GM21526 (cell line): ENCODE measurements around the gene STPG4.

ENCODE experiments used
- ATAC-seq: cut with Tn5 transposase; IDR thresholded peaks from one replicate; pipeline ENCODE4 v1.9.1; 2021; ENCODE audit warnings: moderate library complexity; ENCODE audit not compliant: unreplicated experiment, low FRiP score

Gene STPG4

DNA sequence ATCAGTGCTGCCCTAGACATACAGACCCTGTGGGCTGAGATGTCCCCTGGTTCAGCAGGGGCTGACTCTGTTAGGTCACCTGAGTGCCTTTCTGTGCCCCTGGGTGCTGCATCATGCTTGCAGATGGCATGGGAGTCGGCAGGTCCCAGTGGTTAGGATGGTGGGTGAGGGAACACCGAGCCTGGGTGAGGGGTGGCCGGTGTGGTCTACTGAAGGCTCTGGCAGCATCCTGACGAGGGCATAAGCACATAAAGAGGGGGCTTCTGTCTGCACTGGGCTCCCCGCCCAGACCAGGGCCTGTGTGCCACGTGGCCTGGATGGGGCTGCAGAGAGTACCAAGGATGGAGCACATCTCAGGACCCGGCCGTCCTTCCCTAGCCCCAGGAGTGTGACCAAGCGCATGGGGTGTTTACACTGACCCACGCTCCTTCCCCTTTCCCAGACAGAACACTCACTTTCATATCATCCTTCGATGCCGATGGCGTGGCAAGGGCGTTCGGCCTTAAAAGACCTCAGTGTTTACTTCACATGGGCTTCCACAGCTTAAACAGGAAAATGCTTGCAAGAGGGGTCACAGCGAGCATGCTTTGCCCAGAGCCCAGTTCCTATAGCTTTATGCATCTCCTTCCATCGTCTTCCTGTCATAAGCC, 115.1 kb downstream of the STPG4 start:
- ATAC-seq, result no peak

DNA sequence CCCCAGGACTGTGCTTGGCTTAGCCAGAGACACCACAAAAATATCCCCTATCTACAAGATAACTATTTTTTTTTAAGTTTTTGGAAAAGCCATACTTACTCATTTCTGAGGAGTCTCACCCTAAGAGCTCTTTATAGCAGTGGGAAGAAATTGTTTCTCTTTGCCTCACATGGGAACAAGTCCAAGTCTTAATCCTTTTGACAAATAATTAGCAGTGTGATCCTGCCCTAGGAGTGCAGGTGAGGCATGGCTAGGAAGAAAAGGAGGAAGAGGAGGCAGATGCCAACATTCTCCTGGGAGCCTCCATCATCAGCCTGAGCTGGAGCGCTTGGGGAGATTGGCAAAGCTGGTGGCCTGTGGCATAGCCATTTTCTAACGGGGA, 115.6 kb downstream of the STPG4 start:
- no peak for ATAC-seq

DNA sequence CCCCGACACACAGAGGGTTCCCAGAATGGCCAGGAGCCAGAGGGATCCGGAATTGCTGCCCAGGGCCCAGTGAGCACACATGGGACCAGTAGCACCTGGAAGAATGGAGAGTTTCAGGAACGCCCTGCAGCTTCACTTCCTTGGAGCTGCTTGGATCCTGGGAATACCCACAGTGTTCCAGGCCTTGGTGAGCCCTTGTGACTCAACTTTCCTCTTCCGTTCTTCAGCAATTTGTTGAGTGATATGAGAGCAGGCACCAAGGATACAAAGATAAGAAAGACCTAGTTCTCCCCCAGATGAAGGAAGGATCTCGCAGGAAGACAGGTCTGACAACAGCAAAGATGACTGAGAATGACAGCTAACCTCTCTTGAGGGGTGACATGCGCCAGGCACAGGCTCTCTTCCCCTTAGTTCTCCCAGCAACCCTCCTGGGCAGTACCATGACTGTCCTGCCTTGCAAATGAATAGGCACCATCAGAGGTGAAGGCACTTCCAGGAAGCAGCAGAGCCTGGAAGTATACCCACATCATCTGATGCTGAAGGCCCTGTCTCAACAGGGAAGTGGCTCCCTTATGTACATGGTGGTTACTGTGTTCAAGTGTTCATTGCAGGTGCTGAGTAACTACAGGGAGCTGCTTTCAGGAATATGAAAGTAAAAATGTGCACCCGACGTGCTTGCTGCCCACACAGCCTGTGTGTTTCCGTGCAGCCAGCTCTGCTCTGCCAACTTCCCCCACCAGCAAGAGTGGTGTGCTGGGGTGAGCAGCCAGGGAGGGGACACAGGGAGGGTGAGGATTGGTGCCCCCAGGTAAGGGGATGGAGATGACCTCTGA, 116.2 kb downstream of the STPG4 start:
- no peak for ATAC-seq

DNA sequence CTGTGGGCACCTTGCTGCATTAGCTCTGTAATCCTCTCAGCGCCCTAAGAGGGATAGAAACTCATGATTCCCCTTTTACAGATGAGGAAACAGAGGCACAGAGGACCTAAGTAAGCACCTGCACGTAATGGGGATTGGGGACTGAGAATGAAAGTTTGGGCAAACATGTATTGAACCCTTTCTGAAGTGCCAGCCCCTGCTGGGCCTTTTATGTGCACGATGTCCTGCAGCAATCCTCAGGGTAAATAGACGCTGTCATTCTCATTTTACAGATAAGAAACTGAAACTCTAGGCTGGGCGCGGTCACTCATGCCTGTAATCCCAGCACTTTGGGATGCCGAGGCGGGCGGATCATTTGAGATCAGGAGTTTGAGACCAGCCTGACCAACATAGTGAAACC, 117.4 kb downstream of the STPG4 start:
- no peak for ATAC-seq
